ENCODE data around the gene RAN.
A peak's percentile ranks its signal among the peaks of the same experiment; 100 is the strongest.
"Not testable (repeated sequence)": the region's sequence is repeated elsewhere in the genome, so short reads cannot be mapped to it uniquely, and the experiment has no call there.

The RAN gene

DNA sequence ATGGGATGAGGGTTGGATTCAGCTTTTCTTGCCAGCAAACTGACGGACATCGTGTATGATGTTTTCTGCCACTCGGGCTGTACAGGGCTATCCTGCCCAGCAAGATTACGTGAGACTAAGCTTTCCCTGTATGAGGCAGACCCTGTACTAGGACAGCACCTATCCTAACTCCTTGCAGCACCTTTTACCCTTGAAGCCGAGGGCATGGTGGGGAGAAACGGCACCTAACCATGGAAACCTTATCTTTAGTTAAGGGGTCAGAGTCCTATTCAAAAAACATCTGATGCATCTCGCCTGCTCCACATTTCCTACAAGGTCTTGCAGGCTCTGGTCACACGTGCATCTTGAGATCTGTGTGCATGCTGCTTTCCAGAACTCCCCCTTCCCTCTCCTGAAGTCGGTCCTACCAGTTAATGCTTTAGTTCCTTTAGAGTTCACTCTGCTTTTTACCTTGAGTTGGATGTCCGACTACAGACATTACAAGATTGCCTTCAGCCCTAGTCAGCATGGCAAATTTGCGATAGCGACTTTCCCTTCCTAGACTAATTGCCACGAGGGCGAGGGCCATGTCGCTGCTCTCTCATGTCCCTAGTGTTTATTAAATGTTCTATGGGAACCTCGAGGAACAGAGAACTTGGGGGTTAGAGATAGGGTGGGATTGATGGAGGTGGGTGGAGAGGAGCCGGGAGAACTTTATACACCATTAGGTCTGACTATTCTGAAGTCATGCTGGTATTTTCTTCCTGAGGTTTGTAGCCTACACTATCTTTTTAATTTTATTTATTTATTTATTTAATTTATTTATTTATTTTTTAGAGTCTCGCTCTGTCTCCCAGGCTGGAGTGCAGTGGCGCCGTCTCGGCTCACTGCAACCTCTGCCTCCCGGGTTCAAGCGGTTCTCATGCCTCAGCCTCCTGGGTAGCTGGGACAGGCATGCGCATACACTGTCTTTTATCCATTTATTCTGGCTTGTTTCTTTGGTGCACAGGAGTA is 6.6 kb downstream of the RAN start:
- no peak for DNase-seq (ENCODE audit: low read depth in 2 of 3, low spot score in 1 of 3)

DNA sequence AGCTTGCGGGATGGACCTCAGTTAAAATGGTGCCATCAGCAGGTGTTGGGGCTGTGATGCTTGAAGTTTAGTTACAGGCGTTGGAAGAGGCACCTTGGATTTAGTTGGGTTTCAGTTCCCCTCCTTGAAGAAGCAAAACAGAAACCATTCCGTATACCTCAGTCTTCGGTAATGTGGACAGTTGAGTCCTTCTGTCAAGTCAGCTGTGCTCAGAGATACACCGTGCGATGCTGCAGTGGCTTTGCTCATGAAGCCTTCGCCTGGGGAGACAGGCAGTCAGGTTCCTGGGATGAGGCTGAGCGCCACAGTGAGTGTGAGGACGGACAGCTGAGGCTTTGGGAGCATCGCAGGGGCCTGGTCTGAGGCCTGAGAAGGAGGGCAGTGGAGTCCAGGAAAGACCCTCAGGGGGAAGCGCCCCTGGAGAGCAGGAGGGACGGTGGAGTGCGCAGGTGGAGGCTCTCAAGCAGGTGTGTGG is 7.4 kb downstream of the RAN start:
- no peak for DNase-seq (ENCODE audit: low read depth in 2 of 3, low spot score in 1 of 3)

DNA sequence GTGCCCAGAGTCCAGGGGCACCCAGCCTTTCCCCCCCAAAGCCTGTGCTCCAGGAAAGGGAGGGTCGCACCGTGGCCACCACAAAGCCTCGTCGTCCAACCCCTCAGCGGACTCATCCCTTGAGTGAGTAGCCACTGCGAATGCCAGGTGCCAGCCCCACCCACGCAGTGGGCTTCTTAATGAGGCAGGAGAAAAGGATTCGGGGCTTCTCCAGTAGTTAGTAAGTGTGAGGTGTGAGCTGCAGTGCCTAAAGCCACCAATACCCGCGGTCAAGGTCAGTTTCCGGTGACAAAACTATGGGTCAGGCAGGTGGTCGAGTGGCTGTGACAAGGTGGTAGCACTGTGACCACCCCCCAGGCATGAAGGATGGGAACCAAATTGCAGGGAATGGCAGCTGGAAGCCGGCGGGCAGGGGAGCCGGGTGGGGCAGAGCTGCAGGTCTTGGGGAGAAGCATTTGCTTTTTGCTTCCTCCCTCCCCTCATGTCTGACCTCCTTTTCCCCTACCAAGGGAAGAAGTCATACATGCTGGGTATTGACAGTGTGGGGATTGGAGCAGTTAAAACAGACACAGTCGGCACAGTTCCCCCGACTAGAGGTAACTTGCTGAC is 8.0 kb downstream of the RAN start:
- DNase-seq (ENCODE audit: low read depth in 2 of 3, low spot score in 1 of 3): no peak

DNA sequence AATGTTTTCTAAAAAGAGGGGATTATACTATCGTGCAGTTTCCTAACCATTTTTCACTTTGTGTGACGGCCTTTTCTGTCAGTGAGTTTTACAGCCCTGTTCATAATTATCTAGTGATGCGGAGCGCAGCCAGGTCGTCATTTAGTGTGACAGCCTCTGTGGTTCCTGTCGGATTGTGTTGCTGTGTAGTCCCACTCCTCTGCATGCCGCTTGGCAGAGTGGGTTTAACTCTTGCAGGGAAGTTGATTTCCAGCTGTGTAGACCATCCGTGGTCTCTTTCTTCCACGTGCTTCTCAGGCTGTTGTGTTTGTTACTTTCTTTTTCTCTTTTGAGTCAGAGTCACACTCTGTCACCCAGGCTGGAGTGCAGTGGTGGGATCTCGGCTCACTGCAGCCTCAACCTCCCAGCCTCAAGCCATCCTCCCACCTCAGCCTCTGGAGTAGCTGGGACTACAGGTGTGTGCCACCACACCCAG is 8.6 kb downstream of the RAN start:
- no peak for DNase-seq (ENCODE audit: low read depth in 2 of 3, low spot score in 1 of 3)

DNA sequence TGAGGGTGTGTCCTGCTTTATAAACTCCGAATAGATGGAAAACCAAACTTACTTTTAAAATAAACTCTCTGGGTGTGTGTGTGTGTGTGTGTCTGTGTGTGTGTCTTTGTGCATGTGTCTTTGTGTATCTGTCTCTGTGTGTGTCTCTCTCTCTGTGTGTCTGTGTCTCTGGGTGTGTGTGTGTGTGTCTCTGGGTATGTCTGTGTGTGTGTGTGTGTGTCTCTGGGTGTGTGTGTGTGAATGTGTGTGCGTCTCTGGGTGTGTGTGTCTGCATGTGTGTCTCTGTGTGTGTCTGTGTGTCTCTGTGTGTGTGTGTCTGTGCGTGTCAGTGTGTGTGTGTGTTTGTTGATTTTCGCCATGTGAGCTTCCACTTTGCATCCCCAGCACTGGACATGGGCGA is 9.2 kb downstream of the RAN start:
- DNase-seq (ENCODE audit: low read depth in 2 of 3, low spot score in 1 of 3): no peak

DNA sequence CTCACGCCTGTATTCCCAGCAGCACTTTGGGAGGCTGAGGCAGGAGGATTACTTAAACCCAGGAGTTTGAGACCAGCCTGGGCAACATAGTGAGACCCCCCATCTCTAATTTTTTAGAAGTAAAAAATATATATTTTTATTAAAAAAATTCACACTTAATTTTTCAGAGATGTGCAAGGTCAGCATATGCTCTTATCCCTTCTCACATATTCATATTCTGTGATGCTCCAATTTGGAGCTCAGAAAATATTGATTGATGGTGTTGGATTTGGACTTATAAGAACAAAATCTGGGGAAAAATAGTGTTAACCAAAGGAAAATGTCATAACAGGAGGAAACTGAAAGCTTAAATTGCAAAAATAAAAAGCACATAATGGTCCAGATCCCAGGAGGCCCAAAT is 9.7 kb downstream of the RAN start:
- no peak for DNase-seq (ENCODE audit: low read depth in 2 of 3, low spot score in 1 of 3)

DNA sequence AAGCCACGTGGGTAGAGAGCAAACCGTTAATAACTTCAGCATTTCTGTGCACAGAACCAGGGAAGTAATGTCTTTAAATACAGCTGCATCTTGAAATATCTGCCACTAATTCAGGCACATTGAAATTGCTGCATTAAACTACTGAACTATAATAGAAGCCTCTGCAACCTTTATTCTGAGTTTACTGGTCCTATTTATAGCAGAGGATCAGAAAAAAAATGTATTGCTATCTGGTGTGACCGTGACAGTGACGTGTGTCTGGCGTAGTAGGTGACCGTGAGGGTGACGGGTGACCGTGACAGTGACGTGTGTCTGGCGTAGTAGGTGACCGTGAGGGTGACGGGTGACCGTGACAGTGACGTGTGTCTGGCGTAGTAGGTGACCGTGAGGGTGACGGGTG is 15.3 kb downstream of the RAN start:
- not testable (repeated sequence) for DNase-seq (ENCODE audit: low read depth in 2 of 3, low spot score in 1 of 3)

DNA sequence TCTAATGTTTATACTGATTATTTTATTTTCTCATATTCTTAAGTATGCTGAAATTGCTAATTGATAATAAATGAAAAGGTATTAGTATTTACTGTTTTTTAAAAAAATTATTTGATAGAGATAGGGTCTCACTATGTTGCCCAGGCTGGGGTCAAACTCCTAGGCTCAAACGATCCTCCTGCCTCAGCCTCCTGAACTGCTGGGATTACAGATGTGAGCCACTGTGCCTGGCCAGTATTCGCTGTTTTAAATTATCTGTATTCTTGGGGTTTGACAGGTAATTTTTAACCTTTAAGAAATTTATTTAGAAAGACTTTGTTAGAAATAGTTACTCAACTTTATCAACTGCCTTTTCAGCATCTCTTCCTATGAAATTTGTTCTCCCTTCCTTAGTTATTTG is 32.2 kb downstream of the RAN start:
- no peak for DNase-seq (ENCODE audit: low read depth in 2 of 3, low spot score in 1 of 3)

DNA sequence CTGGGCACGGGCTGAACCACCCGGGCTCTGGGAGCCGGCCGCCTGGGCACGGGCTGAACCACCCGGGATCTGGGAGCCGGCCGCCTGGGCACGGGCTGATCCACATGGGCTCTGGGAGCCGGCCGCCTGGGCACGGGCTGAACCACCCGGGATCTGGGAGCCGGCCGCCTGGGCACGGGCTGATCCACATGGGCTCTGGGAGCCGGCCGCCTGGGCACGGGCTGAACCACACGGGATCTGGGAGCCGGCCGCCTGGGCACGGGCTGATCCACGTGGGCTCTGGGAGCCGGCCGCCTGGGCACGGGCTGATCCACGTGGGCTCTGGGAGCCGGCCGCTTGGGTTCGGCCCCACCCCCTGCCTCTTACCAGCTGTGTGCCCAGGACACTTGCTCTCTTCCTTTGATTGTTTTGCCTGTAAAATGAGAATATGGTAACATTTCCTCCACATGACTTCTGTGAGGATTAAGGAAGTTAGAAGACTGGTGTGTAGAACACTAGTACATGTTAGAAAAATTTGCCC is 33.1 kb downstream of the RAN start:
- DNase-seq (ENCODE audit: low read depth in 2 of 3, low spot score in 1 of 3): not testable (repeated sequence)

DNA sequence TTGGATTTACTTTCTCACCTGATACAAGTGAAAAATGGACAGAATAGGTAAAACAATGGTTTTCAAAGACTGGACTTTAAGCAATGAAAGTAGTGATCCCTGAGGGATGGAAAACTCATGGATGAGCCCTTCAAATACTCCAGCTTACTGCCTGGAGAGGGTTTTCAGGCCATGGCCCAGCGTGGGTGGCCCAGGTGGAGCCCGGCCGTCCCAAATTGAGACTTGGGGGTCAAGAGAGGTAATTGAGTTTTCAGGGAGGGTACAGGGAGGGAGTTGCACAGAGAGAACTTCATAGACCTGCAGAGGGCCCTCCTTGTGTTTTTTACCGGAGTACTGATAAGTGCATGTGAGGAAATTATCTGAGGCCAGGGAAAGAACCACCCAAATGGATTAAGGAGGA is 37.2 kb downstream of the RAN start:
- DNase-seq (ENCODE audit: low read depth in 2 of 3, low spot score in 1 of 3): no peak

DNA sequence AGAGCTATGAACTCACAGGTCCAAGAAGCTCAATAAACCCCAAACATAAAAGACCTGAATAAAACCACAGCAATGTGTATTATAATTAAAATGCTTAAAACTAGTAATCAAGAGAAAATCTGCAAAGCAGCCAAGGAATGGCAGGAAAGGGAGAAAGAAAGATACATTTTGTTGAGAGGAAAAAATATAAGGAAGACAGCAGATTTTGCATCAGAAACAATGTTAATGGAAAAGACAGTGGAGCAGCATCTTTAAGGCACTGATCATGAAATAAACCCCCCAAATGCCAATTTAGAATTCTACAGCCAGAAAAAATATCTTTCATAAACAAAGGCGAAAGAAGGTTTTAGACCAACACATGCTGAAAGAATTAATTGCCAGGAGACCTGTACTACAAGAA is 39.3 kb downstream of the RAN start:
- DNase-seq (ENCODE audit: low read depth in 2 of 3, low spot score in 1 of 3): no peak

DNA sequence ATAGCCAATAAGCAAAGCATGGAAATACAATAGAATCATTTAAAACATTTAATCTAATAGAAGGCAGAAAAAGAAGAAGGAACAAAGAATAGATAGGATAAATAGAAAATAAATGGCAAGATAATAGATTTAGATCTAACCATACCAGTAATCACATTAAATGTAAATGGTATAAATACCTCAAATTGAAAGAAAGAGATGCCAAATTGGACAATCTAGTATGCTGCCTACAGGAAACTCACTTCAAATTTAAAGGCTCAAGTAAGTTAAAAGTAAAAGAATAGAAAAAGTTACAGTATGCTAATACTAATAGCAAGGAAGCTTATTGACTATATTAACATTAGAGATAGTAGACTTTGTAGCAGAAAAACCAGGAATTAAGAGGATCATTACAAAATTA is 40.1 kb downstream of the RAN start:
- DNase-seq (ENCODE audit: low read depth in 2 of 3, low spot score in 1 of 3): no peak

DNA sequence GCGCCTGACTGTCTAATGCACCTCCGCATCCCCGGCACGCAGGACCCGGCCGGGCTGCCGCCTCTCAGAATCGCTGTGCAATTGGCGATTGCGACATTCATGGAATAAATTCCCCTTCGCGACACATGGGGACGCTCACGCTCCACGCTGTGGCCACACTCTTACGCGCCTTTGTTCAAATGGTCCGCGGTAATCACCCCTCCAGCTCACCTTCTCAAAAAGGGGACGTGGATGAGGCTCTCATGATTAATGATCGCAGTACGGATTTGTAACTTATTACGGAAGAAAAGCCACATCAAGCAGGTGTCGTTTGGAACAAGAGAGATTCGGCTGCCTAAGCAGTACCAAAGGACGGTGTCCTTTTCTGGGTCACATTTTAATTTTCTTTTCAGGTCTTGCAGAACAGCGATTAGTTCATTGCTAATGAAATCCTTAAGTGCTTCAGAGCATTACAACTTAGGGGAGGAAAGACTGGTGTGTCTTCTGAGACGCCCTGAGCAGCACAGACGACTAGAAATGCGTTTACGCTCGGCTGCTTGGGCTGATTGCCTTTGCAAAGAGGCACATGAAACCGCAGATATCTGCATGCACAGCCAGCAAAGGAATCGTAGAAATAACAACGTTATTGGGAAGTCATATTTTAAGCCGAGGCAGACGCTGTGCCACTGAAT is 44.5 kb downstream of the RAN start:
- DNase-seq (ENCODE audit: low read depth in 2 of 3, low spot score in 1 of 3): peak in 2 of 3 donors; percentile 9 to 11

DNA sequence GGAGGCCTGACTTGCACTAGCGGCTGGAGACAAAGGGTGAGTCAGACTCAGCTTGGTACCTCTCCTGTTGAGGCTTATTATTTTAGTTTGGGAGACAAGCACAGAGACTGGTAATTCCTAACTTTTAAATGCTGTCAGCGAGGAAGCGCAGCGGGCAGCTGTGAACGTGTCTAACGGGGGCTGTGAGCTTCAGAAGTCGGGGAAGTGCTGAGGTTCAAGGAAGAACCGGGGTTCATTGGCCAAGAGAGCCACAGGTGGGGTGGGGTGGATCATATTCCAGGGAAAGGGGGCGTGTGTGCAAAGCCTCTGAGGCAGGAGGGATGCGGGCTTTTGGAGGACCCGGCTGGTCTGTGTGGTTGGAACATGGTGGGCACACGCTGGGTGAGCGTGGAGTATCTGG is 45.7 kb downstream of the RAN start:
- no peak for DNase-seq (ENCODE audit: low read depth in 2 of 3, low spot score in 1 of 3)

DNA sequence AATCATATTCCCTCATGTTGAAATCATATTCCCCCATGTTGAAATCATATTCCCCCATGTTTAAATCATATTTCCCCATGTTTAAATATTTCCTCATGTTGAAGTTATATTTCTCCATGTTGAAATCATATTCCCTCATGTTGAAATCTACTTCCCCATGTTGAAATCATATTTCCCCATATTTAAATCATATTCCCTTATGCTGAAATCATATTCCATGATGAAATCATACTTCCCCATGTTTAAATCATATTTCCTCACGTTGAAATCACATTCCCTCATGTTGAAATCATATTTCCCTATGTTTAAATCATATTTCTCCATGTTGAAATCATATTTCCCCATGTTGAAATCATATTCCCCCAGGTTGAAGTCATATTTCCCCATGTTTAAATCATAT is 47.2 kb downstream of the RAN start:
- no peak for DNase-seq (ENCODE audit: low read depth in 2 of 3, low spot score in 1 of 3)

DNA sequence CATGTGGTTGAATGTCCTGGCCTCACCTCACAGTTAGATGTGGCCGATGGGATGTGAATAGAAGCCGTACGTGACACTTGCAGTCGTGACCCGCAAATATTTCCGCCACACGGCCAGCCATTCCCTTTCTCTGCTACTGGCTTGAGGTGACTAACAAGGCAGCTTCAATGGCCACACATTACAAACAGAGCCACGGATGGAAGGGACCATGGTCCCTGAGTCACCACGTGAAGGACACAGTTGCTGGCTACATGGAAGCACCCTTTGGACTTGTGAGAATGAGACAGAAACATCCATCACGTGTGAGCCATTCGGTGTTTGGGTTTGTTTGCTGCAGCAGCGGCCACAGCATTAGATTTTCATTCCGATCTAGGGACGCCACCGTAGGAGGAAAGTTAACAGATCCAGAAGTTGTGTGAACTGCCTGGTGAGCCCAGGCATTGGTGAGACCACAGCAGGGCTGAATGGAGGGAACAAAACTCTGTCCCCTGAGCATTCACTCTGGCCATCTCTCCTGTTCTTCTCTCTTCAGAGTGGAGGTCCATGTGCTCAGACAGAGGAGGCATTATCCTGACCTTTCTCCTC is 48.3 kb downstream of the RAN start:
- DNase-seq (ENCODE audit: low read depth in 2 of 3, low spot score in 1 of 3): no peak

DNA sequence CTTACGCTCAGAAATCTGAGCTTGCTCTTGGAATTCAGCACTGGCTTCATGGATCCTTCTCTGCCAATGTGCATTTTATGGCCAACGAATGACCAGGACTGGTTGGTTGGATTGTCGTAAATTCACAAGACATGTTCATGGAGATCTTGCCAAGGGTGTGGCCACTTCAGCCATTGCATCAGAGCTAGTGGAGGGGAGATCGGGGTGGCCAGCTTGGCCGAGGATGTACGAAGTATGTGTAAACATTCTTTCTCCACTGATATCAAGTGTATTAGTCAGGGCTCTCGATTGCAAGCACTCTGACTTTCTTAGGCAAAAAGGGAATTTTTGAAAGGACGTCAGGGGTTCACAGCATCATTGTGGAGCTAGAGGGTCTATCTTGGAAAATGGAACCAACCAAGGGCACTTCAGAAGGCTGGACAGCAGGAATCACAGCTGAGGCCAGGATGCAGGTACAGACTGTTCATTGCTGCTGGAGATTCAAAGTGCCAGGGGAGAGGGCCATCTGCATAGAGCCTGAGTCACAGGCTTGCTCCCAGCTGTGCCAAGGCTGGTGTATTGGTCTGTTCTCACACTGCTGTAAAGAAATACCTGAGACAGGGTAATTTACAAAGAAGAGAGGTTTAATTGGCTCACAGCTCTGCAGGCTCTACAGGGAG is 49.0 kb downstream of the RAN start:
- no peak for DNase-seq (ENCODE audit: low read depth in 2 of 3, low spot score in 1 of 3)

DNA sequence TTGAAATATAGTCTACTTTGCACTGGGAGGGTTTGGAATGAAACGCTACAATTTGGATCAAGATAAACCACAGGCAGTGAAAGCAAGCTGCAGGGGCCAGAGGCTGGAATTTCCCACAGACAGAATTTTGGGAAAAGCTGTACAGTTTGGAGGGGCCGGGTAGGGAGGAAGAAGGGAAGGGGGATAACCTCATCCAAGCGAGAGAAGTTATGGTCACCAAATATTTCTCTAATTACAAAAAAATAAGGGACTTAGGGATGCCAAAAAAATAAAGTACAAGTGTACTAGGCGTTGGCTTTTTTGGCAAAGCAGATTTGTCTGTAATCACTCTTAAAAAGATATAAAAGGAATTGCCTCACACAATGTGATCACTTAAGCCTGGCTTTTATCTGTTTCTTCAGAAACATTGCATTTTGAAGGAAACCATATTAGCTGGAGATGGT is 50.7 kb downstream of the RAN start:
- no peak for DNase-seq (ENCODE audit: low read depth in 2 of 3, low spot score in 1 of 3)

DNA sequence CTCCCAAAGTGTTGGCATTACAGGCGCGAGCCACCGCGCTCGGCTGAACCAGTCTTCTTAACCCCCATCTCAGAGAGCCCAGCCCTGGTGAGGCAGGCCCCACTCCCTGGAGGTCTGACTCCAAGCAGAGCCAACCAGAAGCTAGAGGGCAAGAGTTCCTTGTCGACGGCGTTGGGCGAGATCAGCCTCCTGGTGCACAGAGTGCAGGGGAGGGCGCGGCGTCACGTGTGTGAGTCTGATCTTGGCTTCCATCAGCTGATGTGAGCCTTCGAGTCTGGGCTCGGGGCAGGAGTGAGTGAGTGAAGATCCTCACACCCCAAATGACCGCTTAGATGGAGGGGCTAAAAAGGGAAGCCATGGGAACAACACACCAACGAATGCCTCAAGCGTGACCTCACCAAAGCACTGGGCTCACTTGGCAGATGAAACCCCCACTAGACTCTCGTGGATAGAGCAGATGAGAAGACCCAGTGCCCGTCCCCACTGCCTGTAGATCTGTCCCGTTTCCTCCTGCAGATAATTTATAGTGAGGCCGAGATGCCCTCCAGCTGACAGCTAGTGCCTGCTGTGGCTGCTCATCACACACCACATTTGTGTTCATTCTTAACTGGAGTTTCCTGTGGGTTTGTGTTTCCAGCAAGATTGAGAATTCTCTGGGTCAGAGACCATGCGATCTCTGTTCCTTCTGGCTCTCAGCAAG is 53.2 kb downstream of the RAN start:
- DNase-seq (ENCODE audit: low read depth in 2 of 3, low spot score in 1 of 3): no peak

DNA sequence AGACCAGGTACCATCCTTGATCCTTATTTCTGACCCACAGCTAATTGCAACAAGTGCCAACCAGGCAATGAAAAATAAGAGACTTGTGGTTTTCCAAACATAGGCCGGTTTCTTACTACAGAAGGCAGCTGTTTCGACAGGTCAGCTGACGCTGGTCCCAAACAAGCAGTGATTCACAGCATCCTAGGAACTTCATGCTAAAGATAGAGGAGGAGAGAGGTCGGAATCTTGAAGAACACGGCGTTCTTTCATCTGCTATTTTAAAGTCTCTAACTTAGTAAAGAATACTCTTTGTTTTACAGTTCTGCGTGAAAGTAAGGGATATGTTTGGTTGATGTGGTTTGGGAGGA is 53.8 kb downstream of the RAN start:
- no peak for DNase-seq (ENCODE audit: low read depth in 2 of 3, low spot score in 1 of 3)
